Liver (tissue), 9 donors: ENCODE results near the gene GRIA3. TPM values are rescaled to one million over a fixed set of nuclear protein-coding genes. Genes with fewer than 3 reads are reported as not detected.

ENCODE experiments used
- DNase-seq: peaks from one replicate; pipeline ENCODE4 v3.0.0-alpha.2; 2017; ENCODE audit warnings: low spot score
- H3K27ac ChIP-seq, 2 donors: one replicate each; pipeline ENCODE4 v1.7.0; 2013; ENCODE audit warnings: inconsistent platforms in 2 of 2, low read length in 2 of 2, control low read depth in 1 of 2, low read depth in 1 of 2, mild to moderate bottlenecking in 1 of 2
- H3K27me3 ChIP-seq, 4 donors: one replicate each; pipeline versions ENCODE4 v1.6.1 to v1.7.0; 2013; ENCODE audit warnings: low read length in 3 of 4, inconsistent platforms in 1 of 4, mild to moderate bottlenecking in 1 of 4, moderate library complexity in 1 of 4; ENCODE audit not compliant: control insufficient read depth in 4 of 4, insufficient read depth in 4 of 4
- H3K36me3 ChIP-seq, 4 donors: one replicate each; pipeline versions ENCODE4 v1.6.1 to v1.7.0; 2013; ENCODE audit warnings: low read length in 3 of 4, mild to moderate bottlenecking in 3 of 4, low read depth in 1 of 4, moderate library complexity in 1 of 4; ENCODE audit not compliant: control insufficient read depth in 4 of 4, insufficient read depth in 3 of 4
- H3K4me1 ChIP-seq, 4 donors: one replicate each; pipeline versions ENCODE4 v1.6.1 to v1.7.0; 2013; ENCODE audit warnings: low read length in 3 of 4, mild to moderate bottlenecking in 3 of 4, moderate library complexity in 1 of 4; ENCODE audit not compliant: control insufficient read depth in 4 of 4, insufficient read depth in 4 of 4
- H3K4me3 ChIP-seq, 3 donors: one replicate each; pipeline versions ENCODE4 v1.6.1 to v1.7.0; 2013; ENCODE audit warnings: low read length in 3 of 3, control low read depth in 1 of 3, low read depth in 1 of 3, mild to moderate bottlenecking in 1 of 3
- H3K9ac ChIP-seq, 2 donors: one replicate each; pipeline ENCODE4 v1.7.0; 2013; ENCODE audit warnings: low read length in 2 of 2, mild to moderate bottlenecking in 2 of 2, moderate library complexity in 2 of 2, control low read depth in 1 of 2, low read depth in 1 of 2
- H3K9me3 ChIP-seq, 4 donors: one replicate each; pipeline versions ENCODE4 v1.6.1 to v1.7.0; 2013; ENCODE audit warnings: low read length in 3 of 4; ENCODE audit not compliant: control insufficient read depth in 4 of 4
- ATF3 ChIP-seq: IDR thresholded peaks from 2 replicates; pipeline ENCODE4 v1.6.1; 2016; ENCODE audit warnings: antibody characterized with exemption
- CTCF ChIP-seq: fragments of 150-350 bp; IDR thresholded peaks from 2 replicates; pipeline ENCODE4 v1.5.1; 2017; ENCODE audit warnings: improper control_type of control experiment, low read depth, low read length; ENCODE audit not compliant: missing input control
- FOXA2 ChIP-seq: IDR thresholded peaks from 2 replicates; pipeline ENCODE4 v1.6.1; 2016; ENCODE audit warnings: antibody characterized with exemption
- GABPA ChIP-seq, 2 donors: IDR thresholded peaks in 1 of 2; conservative IDR thresholded peaks in 1 of 2; 2 replicates each; pipeline ENCODE4 v1.6.1; 2016; ENCODE audit warnings: antibody characterized with exemption in 2 of 2, mild to moderate bottlenecking in 1 of 2, moderate library complexity in 1 of 2
- HNF4G ChIP-seq: IDR thresholded peaks from 2 replicates; pipeline ENCODE4 v1.6.1; 2016; ENCODE audit warnings: antibody characterized with exemption
- REST ChIP-seq: IDR thresholded peaks from 2 replicates; pipeline ENCODE4 v1.6.1; 2016; ENCODE audit warnings: antibody characterized with exemption, mild to moderate bottlenecking
- RXRA ChIP-seq, 2 donors: IDR thresholded peaks; 2 replicates each; pipeline ENCODE4 v1.6.1; 2017 to 2018; ENCODE audit warnings: antibody characterized with exemption in 2 of 2, mild to moderate bottlenecking in 1 of 2
- YY1 ChIP-seq: IDR thresholded peaks from 2 replicates; pipeline ENCODE4 v1.6.1; 2016; ENCODE audit warnings: antibody characterized with exemption, mild to moderate bottlenecking
- ZBTB33 ChIP-seq: IDR thresholded peaks from 2 replicates; pipeline ENCODE4 v1.6.1; 2016; ENCODE audit warnings: antibody characterized with exemption
- WGBS: extraction: QIAGEN DNeasy Blood & Tissue Kit; methylation state at CpG from one replicate; pipeline ENCODE4 v1.1.7; 2013; 5-methylcytosine and 5-hydroxymethylcytosine counted together
- polyA plus RNA-seq, 2 donors: library from polyadenylated mRNA; stranded (reverse) in 1 of 2; unstranded in 1 of 2; fragments of 200-250 nt in 1 of 2; fragments of >200 nt in 1 of 2; fragmentation: Nextera tagmentation in 1 of 2; extraction: Ambion mirVana in 1 of 2; gene quantifications; one replicate each; pipeline versions ENCODE4 v1.2.1 to v1.2.3, GENCODE V29; 2013 to 2015
- total RNA-seq, 2 donors: library from RNA; depleted of rRNA; stranded (reverse); fragments of >200 nt; gene quantifications; one replicate each; pipeline ENCODE4 v1.2.3, GENCODE V29; 2014
- donor health status: healthy.
- donor health status: healthy.
- donor health status: healthy.
- donor health status: healthy.
- donor health status: healthy.

The GRIA3 gene
- total and polyA plus RNA-seq, 4 donors: 1.5 to 3.4 (median 2.9) TPM

GRCh38 chrX:123475068-123475724 lies 291.1 kb downstream of the GRIA3 start:
- H3K9me3 ChIP-seq: no peaks in the 10 kb centered on the region
- no peaks in the 10 kb centered on the region for H3K4me1 ChIP-seq
- 73% methylated on average over 2 of the region's 2 CpGs for WGBS
- no peak for TF ChIP-seq CTCF
- TF ChIP-seq ZBTB33: no peak
- TF ChIP-seq REST: no peak
- no peaks in the 10 kb centered on the region for H3K36me3 ChIP-seq
- H3K4me3 ChIP-seq: no peak overlapping the region
- no peak overlapping the region for H3K9ac ChIP-seq
- DNase-seq: no peak
- H3K27ac ChIP-seq: no peak overlapping the region
- no peaks in the 10 kb centered on the region for H3K27me3 ChIP-seq

GRCh38 chrX:123476611-123477219 lies 292.6 kb downstream of the GRIA3 start:
- H3K9ac ChIP-seq: no peak overlapping the region
- no peak overlapping the region for H3K4me3 ChIP-seq
- DNase-seq: no peak
- no peaks in the 10 kb centered on the region for H3K4me1 ChIP-seq
- no peaks in the 10 kb centered on the region for H3K27me3 ChIP-seq
- H3K9me3 ChIP-seq: no peaks in the 10 kb centered on the region
- H3K36me3 ChIP-seq: no peaks in the 10 kb centered on the region
- TF ChIP-seq RXRA (IDR thresholded peaks at IDR 0.05) (no peak), HNF4G (no peak), REST (no peak), ATF3 (no peak), ZBTB33 (no peak), FOXA2 (no peak), GABPA (IDR thresholded peaks at IDR 0.05 in 1 of 2, conservative IDR thresholded peaks at IDR 0.05 in 1 of 2) (no peak), YY1 (no peak)
- WGBS: 68% methylated on average over 5 of the region's 5 CpGs
- H3K27ac ChIP-seq: no peak overlapping the region
